GM18517 (cell line): ENCODE results near the gene TBC1D8.

Experiments used
- ATAC-seq: cut with Tn5 transposase; IDR thresholded peaks from one replicate; pipeline ENCODE4 v1.9.1; 2021; ENCODE audit warnings: mild to moderate bottlenecking, moderate library complexity; ENCODE audit not compliant: unreplicated experiment

The TBC1D8 gene

DNA sequence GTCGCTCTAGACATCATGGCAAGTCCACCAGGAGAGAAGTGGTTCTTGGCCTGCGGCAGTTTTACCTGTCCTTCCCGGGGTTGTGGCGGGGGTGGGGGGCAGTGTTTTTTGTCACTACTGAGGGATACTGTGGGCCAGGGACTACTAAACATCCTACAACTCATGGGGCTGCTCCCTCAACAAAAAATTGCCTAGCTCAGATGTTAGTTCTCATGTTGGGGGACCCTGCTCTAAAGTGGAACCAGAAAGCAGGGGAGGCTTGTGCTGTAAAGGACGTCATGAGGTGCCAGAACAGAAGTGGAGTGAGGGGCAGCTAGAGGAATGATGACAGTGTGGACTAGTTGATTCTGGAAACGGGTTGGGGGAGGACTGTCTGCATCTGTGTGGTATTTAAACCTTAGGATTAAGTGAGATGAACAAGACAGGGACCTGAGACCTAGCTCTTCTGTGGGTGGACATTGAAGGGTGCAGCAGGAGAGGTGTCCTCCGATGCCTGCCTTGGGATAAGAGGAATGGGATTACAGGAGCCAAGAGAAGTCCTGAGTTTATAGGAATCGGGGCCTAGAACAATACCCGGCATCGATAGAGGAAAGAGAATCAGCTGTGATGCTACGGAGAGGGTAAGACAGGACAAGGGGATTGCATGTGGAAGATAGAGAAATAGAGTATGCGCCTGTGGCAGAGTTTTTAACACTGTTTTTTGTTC is 146.4 kb downstream of the TBC1D8 start:
- ATAC-seq: no peak

DNA sequence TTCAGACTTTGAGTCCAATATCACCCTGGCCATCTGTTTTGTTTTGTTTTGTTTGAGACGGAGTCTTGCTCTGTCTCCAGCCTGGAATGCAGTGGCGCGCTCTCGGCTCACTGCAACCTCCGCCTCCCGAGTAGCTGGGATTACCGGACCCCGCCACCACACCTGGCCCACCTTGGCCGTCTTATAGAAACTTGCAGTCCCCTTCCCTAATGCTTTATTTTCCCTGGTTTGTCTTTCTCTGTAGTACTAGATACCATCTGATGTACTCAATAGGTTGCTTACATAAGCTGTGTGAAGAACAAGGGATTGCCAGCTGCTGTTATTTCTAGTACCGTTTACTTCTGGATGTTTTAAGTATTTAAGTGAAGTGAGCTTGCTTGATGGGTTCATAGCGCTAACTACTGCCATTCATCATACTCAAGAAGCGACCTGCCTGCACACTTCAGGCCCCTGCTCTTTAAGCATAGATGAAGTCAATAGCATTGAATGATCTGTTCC is 147.9 kb downstream of the TBC1D8 start:
- no peak for ATAC-seq

DNA sequence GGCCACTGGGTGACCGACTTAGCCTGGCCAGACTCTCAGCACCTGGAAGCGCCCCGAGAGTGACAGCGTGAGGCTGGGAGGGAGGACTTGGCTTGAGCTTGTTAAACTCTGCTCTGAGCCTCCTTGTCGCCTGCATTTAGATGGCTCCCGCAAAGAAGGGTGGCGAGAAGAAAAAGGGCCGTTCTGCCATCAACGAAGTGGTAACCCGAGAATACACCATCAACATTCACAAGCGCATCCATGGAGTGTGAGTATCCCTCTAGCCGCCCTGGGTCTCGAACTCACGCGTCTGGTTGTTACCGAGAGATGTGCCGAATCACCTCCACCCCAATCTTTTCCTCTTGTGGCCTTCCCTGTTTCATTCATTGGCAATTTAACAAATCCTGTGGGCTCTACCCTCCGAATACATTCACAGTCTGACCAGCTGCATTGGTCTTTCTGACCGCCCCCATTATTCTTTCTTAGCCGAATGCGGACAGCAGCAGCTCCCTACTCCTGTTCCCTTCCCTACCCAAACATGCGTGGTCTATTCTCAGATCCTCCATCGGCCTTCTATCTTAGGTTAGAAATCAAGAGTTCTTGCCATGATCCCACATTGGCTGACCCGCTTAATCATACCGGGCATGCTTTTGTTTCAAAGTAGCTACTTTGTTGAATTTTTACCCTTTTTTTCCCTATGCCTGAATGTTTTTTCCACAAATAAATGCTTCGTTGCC is 148.5 kb downstream of the TBC1D8 start:
- no peak for ATAC-seq

DNA sequence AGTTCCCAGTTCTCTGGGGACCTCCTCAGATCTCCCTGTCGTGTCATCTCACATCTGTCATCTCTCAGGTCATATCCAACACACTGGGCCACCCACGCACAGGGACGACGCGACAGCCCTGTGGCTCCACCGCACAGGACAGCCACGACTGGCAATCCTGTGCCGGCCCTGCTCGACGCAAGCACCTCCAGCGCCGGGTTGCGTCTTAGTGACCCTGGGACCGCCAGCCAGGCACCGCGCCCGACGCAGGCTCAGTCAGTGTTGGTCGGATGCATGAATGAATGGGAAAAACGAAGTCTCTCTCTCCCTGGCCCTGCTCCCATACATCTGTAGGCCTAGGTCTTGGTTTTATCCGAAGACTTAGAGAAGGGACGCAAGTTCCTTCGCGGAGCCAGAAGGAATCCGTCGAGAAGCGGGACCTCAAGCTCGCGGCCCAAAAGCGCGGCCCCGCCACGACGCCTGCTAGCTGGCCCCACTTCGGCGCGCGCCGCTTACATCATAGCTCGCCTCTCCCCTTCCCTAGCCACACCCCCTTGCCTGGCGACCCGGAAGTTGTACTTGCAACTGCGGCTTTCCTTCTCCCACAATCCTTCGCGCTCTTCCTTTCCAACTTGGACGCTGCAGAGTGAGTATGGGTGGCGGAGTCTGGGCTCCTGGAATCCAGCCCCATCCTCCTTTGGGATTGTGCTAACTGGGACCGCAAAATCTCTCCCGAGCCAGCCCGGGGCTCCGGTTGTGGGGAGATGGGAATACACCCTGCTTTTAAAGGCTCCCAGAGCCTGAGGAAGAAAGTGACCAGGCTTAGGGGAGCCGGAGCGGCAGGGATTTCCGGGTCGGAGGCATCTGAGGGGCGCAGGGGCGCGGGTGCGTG is 149.3 kb downstream of the TBC1D8 start, which contains the start of gene RPL31:
Gene RPL31, plus strand, starts transcription at position 599 of the 871 bp plus-strand sequence. CDS start 413 bp downstream, outside the sequence.
- ATAC-seq: peak; percentile 98

DNA sequence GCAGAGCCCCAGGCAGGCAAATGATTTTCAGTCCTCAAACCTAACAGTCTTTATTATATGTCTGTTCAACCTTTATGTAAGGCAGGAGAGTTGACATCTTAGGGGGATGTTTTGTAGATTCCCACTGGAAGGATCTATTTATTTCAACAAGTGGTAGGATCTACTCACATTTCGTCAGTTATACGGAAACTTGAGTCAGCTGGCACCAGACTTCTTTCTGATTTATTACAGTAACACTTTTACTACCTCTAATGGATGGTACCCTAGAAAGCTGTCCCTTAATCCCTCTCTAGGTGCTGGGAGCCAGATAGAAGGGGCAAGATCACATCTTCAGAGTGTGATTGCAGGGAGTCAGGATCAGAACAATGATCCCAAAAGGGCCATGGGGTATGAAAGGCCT is 151.2 kb downstream of the TBC1D8 start:
- no peak for ATAC-seq

DNA sequence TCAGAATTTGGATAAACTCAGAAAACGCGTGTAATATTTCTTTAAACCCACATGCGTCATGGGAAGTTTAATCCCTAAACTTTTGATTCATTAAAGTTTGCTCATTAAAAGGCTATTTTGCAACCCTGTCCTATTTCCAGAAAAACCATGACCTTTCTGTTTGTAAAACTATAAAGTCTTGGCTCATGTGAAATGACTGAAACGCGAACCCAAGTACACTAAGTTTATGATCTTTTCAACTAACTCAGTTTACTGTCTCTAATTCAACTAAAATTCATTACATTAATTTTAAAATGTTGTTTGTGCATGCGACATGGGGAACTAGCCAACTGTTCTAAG is 153.0 kb downstream of the TBC1D8 start:
- ATAC-seq: no peak

DNA sequence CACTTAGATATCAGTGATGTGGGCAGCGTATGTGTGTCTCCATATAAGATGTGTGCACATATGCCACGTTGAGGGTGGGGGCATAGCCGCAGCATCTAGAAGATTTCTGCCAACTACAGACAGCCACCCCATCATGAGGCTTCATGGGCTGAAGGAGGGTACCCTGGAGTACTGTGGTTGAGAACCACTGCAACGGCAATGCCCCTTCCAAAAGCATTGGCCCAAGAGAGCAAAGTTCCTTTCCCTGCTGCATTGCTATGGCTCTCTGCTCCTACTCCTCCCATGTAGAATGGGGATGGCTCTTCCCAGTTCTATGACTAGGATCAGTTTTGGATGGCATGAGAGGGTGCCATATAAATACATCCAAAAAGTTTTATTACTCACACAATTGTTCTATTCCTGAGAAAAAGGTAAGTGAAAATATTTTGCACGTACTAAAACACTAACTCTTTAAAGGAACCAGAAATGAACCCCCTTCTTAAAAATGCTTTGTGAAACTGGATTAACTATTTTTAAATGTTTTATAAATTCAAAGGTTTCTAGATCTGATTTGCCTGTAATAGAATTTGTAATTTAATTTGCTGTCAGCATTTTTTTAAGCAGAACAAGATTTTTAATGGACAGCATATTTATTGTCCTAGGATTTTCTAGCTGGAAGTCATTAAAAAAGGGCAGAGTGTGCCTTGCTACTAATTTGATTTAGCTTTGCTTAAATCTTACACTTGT is 153.5 kb downstream of the TBC1D8 start:
- ATAC-seq: no peak

DNA sequence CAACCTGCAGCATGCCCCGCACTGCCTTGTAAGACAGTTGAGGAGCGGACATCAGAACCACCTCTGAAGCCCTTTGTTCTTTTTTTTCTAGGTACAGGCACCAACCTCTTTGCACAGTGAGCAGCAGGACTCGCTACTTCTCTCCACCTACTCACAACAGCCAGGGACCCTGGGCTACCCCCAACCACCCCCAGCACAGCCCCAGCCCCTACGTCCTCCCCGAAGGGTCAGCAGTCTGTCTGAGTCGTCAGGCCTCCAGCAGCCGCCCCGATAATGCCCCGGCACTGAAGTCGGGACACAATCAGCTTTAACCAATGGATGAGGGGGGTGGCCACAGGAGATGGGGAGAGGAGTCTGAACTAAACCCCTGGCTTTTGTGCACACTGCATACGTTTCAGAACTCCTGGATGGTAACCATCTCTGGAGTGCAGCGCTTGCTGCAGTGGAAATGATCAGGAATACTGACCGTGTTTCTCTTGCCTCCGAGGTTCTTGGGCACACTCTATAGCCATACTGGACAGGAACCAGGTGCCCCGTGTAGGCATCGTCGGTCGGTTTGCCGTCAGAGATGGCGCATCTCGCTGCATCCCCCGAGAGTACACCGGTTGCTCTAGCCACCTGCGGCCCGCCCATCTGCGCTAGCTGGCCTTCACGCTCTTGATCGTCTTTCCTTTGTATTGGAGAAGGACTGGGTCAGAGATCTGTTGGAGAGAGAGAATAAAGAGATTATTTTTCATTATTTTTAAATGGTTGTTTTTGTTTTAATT is 155.7 kb downstream of the TBC1D8 start:
- no peak for ATAC-seq

DNA sequence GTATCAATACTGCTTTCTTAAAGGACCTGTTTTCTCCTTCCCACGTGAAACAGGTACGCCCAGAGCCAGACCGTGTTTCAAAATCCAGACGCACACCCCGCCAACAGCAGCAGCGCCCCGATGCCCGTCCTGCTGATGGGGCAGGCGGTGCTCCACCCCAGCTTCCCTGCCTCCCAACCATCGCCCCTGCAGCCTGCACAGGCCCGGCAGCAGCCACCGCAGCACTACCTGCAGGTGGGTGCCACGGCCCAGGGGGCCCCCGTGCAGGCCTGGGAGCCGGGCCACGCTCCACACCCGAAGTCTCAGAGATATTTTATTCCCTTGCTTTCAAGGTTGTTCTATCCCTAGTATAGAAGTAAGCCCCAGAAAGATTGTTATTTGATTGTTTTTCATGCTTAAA is 157.9 kb downstream of the TBC1D8 start:
- ATAC-seq: no peak

DNA sequence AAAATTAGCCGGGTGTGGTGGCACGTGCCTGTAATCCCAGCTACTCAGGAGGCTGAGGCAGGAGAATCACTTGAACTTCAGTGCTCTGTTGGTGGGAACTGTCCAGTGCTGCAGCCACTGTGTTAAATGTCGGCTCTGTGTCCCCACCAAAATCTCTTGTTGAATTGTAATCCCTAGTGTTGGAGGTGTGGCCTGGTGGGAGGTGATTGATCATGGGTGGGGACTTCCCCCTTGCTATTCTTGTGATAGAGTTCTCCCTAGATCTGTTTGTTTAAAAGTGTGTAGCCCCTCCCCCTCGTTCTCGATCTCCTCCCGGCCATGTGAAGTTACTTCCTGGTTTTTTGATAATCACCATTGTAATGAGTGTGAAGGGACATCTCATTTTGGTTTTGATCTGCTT is 158.9 kb downstream of the TBC1D8 start:
- no peak for ATAC-seq

DNA sequence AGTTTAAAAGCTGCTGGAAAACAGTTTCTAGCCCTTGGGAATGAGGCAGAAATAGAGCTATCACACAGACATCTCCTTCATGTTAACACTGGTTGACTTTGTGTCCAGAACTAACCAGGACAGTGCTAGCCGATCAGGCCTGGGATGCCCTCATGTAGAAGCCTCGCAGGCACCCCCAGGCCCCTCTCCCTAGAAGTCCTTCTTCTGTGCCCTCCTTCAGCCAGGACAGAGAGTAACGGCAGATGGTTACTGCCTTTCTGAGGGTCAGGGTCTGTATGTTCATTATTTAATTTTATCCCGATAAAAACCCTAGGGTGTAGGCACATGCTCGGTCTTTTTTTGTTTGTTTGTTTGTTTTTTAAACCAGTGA is 159.8 kb downstream of the TBC1D8 start:
- no peak for ATAC-seq

DNA sequence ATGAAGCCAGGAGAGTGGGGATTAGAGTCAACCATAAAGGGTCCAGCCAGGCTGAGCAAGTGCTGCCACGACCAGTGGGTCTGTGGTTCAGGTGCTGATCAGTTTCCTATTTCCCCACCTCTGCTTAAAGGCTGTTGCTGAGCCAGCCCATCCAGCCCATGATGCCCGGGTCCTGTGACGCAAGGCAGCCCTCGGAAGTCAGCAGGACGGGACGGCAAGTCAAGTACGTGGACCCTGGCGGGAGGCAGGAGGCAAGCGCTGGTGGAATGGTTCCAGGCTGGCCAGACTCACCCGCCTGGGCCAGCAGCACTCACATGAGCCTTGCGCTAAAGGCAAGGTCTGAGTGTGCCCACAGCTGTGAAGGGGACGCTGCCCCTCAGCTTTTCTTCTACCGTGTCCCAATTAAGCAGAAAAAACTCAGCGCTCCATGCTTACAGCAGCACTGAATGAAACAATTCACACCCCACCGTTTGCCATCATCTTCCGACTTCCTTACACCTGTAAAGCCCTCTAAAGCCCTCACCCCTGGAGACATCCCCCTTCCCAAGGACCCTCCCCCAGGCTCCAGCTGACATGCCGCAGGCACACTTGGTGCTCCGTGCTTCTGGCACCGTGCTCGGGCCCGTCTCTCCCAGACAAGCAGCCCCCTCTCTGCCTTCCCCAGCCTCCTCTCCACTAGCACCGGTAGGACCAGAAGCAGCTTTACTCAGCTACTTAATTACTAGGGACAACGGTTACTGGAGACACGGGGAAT is 160.4 kb downstream of the TBC1D8 start:
- no peak for ATAC-seq

DNA sequence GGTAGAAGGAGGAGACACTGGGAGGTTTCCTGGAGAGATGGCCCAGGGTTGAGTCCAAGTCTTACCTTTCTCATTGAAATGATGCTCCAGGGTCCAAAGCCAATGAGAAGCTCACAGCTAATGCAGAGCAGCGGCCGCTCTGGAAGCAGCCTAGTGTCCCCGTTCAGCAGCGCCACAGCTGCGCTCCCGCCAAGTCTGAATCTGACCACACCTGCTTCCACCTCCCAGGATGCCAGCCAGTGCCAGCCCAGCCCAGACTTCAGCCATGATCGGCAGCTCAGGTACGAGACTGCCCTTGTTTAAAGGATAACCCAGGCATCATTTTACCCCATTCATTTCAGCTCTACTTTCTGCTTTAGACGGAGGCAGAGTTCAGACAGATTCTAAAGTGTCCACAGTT is 161.0 kb downstream of the TBC1D8 start:
- ATAC-seq: no peak

DNA sequence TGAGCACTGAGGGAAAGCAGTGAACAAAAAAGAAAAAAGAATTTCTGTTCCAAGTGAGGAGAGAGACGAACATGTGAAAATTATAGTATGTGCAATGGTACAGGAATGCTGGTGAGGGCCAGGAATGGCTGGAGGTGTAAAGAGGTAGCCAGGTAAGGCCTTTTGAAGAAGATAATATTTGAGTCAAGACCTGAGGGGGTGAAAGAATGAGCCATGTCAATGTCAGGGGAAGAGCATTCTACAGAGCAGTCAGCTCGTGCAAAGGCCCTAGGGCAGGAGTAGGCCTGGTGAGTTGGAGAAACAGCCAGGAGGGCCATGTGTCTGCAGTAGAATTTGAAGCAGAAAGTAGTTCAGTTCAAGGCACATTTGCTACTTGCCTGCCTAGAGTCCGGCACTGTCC is 161.5 kb downstream of the TBC1D8 start:
- no peak for ATAC-seq

DNA sequence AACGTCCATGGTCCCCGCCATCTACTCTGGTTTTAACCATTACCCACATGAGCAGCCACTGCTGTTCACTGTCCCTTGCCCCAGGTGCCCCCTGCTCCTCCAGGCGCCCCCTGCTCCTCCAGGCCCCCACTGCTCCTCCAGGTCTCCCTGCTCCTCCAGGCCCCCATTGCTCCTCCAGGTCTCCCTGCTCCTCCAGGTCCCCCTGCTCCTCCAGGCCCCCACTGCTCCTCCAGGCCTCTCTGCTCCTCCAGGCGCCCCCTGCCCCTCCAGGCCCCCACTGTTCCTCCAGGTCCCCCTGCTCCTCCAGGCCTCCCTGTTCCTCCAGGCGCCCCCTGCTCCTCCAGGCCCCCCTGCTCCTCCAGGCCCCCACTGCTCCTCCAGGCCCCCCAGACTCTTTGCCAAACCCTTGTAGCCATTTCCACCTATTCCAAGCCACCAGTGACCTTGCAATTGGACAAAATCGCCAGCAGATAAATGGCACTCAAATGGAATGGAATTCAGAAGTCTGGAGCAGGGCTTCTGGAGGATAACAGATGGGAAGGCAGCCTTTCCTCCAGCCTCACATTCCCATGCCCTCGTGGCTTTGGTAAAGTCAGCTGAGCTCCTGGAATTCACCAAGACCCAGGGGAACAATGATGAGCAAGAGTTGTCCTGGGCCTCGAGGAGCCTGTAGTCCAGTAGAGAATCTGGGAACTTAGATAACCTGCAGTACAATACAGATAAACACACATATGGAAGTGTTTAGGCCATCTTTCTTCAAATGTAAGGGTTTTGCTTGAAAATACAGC is 162.4 kb downstream of the TBC1D8 start:
- ATAC-seq: no peak

DNA sequence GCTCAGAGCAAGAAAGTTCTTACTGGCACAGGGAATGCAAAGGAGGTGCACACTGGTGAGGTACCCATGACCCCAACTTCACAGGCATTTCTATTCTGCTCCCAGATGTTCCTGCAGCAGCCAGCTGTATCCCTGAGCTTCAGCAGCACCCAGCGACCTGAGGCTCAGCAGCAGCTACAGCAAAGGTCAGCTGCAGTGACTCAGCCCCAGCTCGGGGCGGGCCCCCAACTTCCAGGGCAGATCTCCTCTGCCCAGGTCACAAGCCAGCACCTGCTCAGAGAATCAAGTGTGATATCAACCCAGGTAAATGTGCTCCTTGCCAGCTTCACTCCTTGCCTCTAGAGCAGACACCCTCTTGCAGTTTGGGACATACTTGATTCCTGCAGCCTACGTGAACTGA is 163.2 kb downstream of the TBC1D8 start:
- no peak for ATAC-seq

DNA sequence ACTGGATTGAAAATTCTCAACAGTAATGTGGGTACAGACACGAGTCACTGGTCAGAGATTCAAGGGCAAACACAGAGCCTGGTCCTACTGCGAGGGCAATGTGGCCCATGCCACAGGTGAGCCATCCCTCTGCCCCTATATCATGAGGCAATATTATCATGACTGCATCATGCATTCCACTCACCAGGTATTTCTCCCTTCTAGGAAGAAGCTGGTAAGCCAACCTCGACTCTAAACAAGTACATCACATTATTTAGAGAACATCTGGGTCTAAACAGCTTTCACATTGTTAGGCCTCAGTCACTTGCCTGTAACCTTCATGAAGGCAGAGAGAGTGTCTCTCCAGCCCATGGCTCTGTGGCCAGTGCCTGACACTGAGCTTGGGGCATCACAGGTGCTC is 163.6 kb downstream of the TBC1D8 start:
- ATAC-seq: no peak

DNA sequence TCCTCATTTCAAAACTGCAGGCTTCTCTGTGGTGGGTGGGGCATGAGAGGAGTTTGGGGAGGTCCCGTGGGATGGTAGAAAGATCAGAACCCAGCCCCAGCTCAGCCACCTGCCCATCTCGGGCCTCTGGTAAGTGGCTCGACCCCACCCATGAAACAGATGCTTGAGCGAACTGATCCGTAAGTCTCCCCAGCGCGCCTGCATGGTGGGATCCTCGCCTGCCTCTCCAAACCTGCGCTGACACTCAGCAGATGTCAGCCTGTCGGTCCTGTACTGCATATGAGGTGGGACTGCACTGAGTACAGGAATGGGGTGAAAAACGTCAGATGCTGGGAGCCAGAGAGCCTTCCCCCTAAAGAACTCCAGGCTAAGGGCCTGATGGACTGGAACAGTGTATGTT is 165.0 kb downstream of the TBC1D8 start:
- ATAC-seq: no peak

DNA sequence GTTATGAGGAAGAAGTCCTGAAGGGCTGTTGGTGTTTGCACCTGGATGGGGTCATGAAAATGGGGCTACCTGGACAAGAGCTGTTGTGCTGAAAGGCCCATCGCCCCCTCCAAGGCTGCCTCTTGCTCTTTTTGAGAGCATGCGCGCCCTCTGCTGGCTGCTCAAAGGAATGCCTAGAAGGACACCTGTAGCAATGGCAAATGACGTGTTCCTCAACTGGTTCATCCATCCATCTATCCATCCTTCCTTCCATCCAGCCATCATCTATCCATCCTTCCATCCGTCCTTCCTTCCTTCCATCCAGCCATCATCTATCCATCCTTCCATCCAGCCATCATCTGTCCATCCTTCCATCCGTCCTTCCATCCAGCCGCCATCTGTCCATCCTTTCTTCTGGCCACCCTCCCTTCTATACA is 166.3 kb downstream of the TBC1D8 start:
- no peak for ATAC-seq
